ENCODE results near the gene OR5AL1. TPM values are rescaled to one million over a fixed set of nuclear protein-coding genes. Genes with fewer than 3 reads are reported as not detected.
"Not testable (repeated sequence)": the region's sequence is repeated elsewhere in the genome, so short reads cannot be mapped to it uniquely, and the experiment has no call there.

The OR5AL1 gene
- total RNA-seq = not detected

- Histone ChIP-seq H3K27ac (no peak within 1 kb of the TSS), H3K27me3 (no peaks in the 10 kb centered on the region), H3K9me3 (no peaks in the 10 kb centered on the region), H3K4me1 (no peaks in the 10 kb centered on the region), H3K4me3 (no peak within 1 kb of the TSS), H3K36me3 (no peaks in the 10 kb centered on the region)
- TF ChIP-seq CTCF (IDR thresholded peaks at IDR 0.05) = no peak
- no peak for TF ChIP-seq POLR2AphosphoS5 (IDR thresholded peaks at IDR 0.05; ENCODE audit: insufficient read depth in 1 of 2, low read depth in 1 of 2)
- TF ChIP-seq POLR2A (IDR thresholded peaks at IDR 0.05) = no peak
- intact Hi-C loops (cut with DNase I) = no loop called here
- no peak for DNase-seq (ENCODE audit: extremely low spot score in 2 of 2)
Measured at GRCh38 chr11:56412396-56412795, at the start of gene OR5AL1. Gene OR5AL1 (plus strand): TSS chr11:56412696.

DNA sequence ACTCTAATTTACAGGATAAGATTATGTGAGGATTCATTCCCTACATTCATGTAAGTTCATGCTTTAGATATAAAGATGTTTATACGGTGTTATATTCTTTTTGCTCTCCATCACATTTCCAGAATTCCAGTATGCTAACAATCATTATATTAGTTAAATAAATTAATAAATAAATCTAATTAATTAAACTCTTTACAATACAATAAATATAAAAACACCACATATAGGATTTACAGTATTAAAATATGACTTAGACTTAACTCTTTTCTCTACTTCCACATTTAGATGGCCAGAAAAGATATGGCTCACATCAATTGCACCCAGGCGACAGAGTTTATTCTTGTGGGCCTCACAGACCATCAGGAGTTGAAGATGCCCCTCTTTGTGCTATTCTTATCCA is 37.2 kb upstream of the OR5AL1 start, which contains the start of gene OR8U1:
OR8U1 (plus strand) TSS at position 301 of the 400 bp plus-strand sequence; CDS start at position 301, 0 bp downstream.
- H3K4me1 ChIP-seq = no peaks in the 10 kb centered on the region
- no peaks in the 10 kb centered on the region for H3K27me3 ChIP-seq
- H3K4me3 ChIP-seq = no peak within 1 kb of the TSS
- H3K27ac ChIP-seq = no peak within 1 kb of the TSS
- H3K36me3 ChIP-seq = no peaks in the 10 kb centered on the region
- no peak for TF ChIP-seq CTCF (IDR thresholded peaks at IDR 0.05)
- no peak for TF ChIP-seq POLR2AphosphoS5 (IDR thresholded peaks at IDR 0.05; ENCODE audit: insufficient read depth in 1 of 2, low read depth in 1 of 2)
- TF ChIP-seq POLR2A (IDR thresholded peaks at IDR 0.05) = no peak
- no peaks in the 10 kb centered on the region for H3K9me3 ChIP-seq
- intact Hi-C loops (cut with DNase I) = no loop called here
- no peak for DNase-seq (ENCODE audit: extremely low spot score in 2 of 2)

DNA sequence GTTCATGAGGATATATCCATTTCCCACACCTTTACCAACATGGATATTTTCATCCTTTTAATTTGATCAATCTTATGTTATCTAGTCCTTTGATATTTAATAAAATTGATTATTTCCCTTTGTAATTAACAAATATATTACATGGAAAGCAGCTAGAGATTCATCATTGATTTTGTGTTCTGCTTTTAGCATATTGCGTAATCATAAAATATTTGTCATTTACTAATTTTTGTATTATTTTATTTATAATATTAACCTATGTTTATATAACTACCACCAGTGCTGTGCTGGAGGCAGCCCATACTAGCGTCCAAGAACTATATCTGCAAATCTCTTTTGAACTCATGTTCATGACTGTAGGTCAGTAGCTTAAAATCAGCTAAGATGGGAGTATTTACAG is 32.4 kb upstream of the OR5AL1 start:
- no peak overlapping the region for H3K4me3 ChIP-seq
- no peak for DNase-seq (ENCODE audit: extremely low spot score in 2 of 2)
- no peak overlapping the region for H3K27ac ChIP-seq
- H3K27me3 ChIP-seq = no peaks in the 10 kb centered on the region
- H3K9me3 ChIP-seq = no peaks in the 10 kb centered on the region
- TF ChIP-seq POLR2A (IDR thresholded peaks at IDR 0.05) (no peak), CTCF (IDR thresholded peaks at IDR 0.05) (no peak), POLR2AphosphoS5 (IDR thresholded peaks at IDR 0.05; ENCODE audit: insufficient read depth in 1 of 2, low read depth in 1 of 2) (no peak)
- H3K4me1 ChIP-seq = no peaks in the 10 kb centered on the region
- H3K36me3 ChIP-seq = no peaks in the 10 kb centered on the region
- intact Hi-C loops (cut with DNase I) = no loop called here

DNA sequence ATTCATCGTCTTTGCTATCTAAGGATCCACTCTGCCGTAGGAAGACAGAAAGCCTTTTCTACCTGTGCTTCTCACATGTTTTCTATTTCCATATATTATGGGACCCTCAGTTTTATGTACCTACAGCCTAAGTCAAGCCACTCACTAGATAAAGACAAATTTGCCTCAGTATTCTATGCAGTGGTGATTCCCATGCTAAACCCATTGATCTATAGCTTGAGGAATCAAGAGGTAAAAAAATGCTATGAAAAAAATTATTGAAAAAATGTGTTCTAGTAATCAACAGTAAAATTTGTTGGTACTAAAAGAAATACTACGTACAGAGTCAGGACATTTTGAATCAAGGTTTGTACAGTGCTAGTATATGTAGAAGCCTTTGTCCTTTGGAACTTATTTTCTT is 18.1 kb upstream of the OR5AL1 start:
- intact Hi-C loops (cut with DNase I) = no loop called here
- Histone ChIP-seq H3K9me3 (no peaks in the 10 kb centered on the region), H3K4me1 (no peaks in the 10 kb centered on the region), H3K4me3 (no peak overlapping the region), H3K36me3 (no peaks in the 10 kb centered on the region), H3K27me3 (no peaks in the 10 kb centered on the region), H3K27ac (no peak overlapping the region)
- TF ChIP-seq POLR2A (IDR thresholded peaks at IDR 0.05) = no peak
- TF ChIP-seq CTCF (IDR thresholded peaks at IDR 0.05) = no peak
- no peak for TF ChIP-seq POLR2AphosphoS5 (IDR thresholded peaks at IDR 0.05; ENCODE audit: insufficient read depth in 1 of 2, low read depth in 1 of 2)
- DNase-seq (ENCODE audit: extremely low spot score in 2 of 2) = no peak

- intact Hi-C loops (cut with DNase I) = no loop called here
- TF ChIP-seq POLR2A (IDR thresholded peaks at IDR 0.05) (no peak), POLR2AphosphoS5 (IDR thresholded peaks at IDR 0.05; ENCODE audit: insufficient read depth in 1 of 2, low read depth in 1 of 2) (no peak), CTCF (IDR thresholded peaks at IDR 0.05) (no peak)
- H3K36me3 ChIP-seq = no peaks in the 10 kb centered on the region
- no peaks in the 10 kb centered on the region for H3K27me3 ChIP-seq
- H3K27ac ChIP-seq = no peak overlapping the region
- H3K9me3 ChIP-seq = no peaks in the 10 kb centered on the region
- no peak for DNase-seq (ENCODE audit: extremely low spot score in 2 of 2)
- H3K4me1 ChIP-seq = no peaks in the 10 kb centered on the region
- H3K4me3 ChIP-seq = no peak overlapping the region
Measured at GRCh38 chr11:56396047-56396446, 16.4 kb upstream of the OR5AL1 start.

DNA sequence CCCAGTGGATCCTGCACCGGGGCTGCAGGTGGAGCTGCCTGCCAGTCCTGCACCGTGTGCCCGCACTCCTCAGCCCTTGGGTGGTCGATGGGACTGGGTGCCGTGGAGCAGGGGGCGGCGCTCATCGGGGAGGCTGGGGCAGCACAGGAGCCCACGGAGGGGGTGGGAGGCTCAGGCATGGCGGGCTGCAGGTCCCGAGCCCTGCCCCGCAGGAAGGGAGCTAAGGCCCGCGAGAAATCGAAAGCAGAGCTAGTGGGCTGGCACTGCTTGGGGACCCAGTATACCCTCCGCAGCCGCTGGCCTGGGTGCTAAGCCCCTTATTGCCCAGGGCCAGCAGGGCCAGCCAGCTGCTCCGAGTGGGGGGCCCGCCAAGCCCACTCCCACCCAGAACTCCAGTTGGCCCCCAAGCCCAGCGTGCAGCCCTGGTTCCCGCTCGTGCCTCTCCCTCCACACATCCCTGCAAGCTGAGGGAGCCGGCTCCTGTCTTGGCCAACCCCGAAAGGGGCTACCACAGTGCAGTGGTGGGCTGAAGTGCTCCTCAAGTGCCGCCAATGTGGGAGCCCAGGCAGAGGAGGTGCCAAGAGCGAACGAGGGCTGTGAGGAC is 10.5 kb upstream of the OR5AL1 start:
- H3K4me3 ChIP-seq; H3K4me1 ChIP-seq; H3K9me3 ChIP-seq; DNase-seq (ENCODE audit: extremely low spot score in 2 of 2); H3K36me3 ChIP-seq; H3K27ac ChIP-seq; intact Hi-C loops (cut with DNase I); H3K27me3 ChIP-seq: not testable (repeated sequence)
